ENCODE measurements around the gene KCTD18. TPM values are rescaled to one million over a fixed set of nuclear protein-coding genes. Genes with fewer than 3 reads are reported as not detected.

Gene KCTD18
- total RNA-seq, 2 experiments from 2014 or later = 18.9 to 19.8 TPM

DNA sequence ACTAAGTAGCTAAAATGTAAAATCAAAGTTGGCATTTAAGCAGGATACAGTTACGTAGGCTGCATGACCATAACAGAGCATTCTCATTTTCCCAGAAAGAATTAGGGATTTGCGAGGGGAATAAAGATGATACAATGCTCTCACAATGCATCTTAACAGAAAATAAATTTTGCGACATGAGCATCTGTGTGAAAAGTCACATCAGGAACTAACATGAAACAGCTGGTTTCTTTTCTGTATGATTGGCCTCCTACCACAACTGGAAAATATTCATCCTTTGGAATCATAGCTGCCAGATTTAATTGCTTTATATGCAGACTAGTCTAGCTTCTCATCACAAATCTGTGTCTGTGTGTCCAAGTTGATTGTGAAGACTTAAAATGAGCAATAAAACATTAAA is 66.0 kb downstream of the KCTD18 start:
- H3K27me3 Mint-ChIP-seq = no peaks in the 10 kb centered on the region
- ChIA-PET POLR2A (no interaction called here), CTCF (no interaction called here)
- H3K9me3 ChIP-seq (ENCODE audit: control insufficient read depth in 1 of 2, insufficient read depth in 1 of 2, low read length in 2 of 2) = no peaks in the 10 kb centered on the region
- no peaks in the 10 kb centered on the region for H3K9me3 Mint-ChIP-seq
- no peaks in the 10 kb centered on the region for H3K27me3 ChIP-seq (ENCODE audit: control insufficient read depth in 1 of 2, insufficient read depth in 2 of 2, low read length in 2 of 2)
- DNase-seq (no peak), ATAC-seq (ENCODE audit: poor library complexity) (no peak)
- no peaks in the 10 kb centered on the region for H3K36me3 ChIP-seq (ENCODE audit: insufficient read depth, low read length)
- H3K27ac Mint-ChIP-seq = no peak overlapping the region
- H3K4me1 ChIP-seq (ENCODE audit: insufficient read depth, low read length) = no peaks in the 10 kb centered on the region
- intact Hi-C loops (cut with DNase I, micrococcal nuclease) = no loop called here
- H3K4me1 Mint-ChIP-seq (ENCODE audit: low read depth) = no peaks in the 10 kb centered on the region
- TF ChIP-seq, protein P1, sequence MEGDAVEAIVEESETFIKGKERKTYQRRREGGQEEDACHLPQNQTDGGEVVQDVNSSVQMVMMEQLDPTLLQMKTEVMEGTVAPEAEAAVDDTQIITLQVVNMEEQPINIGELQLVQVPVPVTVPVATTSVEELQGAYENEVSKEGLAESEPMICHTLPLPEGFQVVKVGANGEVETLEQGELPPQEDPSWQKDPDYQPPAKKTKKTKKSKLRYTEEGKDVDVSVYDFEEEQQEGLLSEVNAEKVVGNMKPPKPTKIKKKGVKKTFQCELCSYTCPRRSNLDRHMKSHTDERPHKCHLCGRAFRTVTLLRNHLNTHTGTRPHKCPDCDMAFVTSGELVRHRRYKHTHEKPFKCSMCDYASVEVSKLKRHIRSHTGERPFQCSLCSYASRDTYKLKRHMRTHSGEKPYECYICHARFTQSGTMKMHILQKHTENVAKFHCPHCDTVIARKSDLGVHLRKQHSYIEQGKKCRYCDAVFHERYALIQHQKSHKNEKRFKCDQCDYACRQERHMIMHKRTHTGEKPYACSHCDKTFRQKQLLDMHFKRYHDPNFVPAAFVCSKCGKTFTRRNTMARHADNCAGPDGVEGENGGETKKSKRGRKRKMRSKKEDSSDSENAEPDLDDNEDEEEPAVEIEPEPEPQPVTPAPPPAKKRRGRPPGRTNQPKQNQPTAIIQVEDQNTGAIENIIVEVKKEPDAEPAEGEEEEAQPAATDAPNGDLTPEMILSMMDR (IDR thresholded peaks at IDR 0.05) = no peak
- no peaks in the 10 kb centered on the region for H3K36me3 Mint-ChIP-seq (ENCODE audit: low read depth)
- no peak overlapping the region for H3K4me3 ChIP-seq (ENCODE audit: low read length)
- H3K27ac ChIP-seq (ENCODE audit: low read depth in 1 of 2, low read length in 2 of 2) = no peak overlapping the region
- no peak overlapping the region for H3K4me3 Mint-ChIP-seq

DNA sequence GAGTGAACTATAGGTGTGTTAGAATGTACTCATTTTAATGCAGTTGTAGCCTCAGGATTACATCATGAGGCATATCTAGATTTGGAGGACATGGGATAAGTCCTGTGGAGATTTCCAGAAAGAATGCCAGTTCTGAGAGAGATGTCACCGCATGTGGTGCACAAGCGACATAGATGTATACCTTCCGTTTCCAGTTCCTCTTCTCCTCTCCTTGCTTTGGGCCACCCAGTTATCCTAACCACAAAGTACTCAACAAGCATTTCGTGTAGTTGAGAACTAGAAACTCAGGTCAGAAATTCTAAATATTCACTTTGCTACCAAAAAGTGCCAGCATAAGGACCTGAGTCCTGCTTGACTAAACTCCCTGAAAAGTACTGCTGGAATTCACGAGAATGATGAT is 66.5 kb downstream of the KCTD18 start:
- H3K27ac Mint-ChIP-seq = no peak overlapping the region
- DNase-seq (no peak), ATAC-seq (ENCODE audit: poor library complexity) (no peak)
- H3K9me3 Mint-ChIP-seq = no peaks in the 10 kb centered on the region
- no peaks in the 10 kb centered on the region for H3K36me3 Mint-ChIP-seq (ENCODE audit: low read depth)
- no peaks in the 10 kb centered on the region for H3K27me3 Mint-ChIP-seq
- Histone ChIP-seq H3K36me3 (ENCODE audit: insufficient read depth, low read length) (no peaks in the 10 kb centered on the region), H3K27ac (ENCODE audit: low read depth in 1 of 2, low read length in 2 of 2) (no peak overlapping the region), H3K4me1 (ENCODE audit: insufficient read depth, low read length) (no peaks in the 10 kb centered on the region), H3K9me3 (ENCODE audit: control insufficient read depth in 1 of 2, insufficient read depth in 1 of 2, low read length in 2 of 2) (no peaks in the 10 kb centered on the region), H3K27me3 (ENCODE audit: control insufficient read depth in 1 of 2, insufficient read depth in 2 of 2, low read length in 2 of 2) (no peaks in the 10 kb centered on the region), H3K4me3 (ENCODE audit: low read length) (no peak overlapping the region)
- no peak overlapping the region for H3K4me3 Mint-ChIP-seq
- CTCF ChIA-PET = no interaction called here
- POLR2A ChIA-PET = no interaction called here
- TF ChIP-seq, protein P1 (IDR thresholded peaks at IDR 0.05) = no peak
- H3K4me1 Mint-ChIP-seq (ENCODE audit: low read depth) = no peaks in the 10 kb centered on the region
- intact Hi-C loops (cut with DNase I, micrococcal nuclease) = no loop called here

GRCh38 chr2:200442471-200442870 is 67.4 kb downstream of the KCTD18 start:
- Mint-ChIP-seq H3K27me3 (no peaks in the 10 kb centered on the region), H3K4me1 (ENCODE audit: low read depth) (no peaks in the 10 kb centered on the region), H3K36me3 (ENCODE audit: low read depth) (no peaks in the 10 kb centered on the region), H3K9me3 (no peaks in the 10 kb centered on the region), H3K4me3 (no peak overlapping the region), H3K27ac (no peak overlapping the region)
- H3K4me3 ChIP-seq (ENCODE audit: low read length) = no peak overlapping the region
- no peaks in the 10 kb centered on the region for H3K9me3 ChIP-seq (ENCODE audit: control insufficient read depth in 1 of 2, insufficient read depth in 1 of 2, low read length in 2 of 2)
- CTCF ChIA-PET = no interaction called here
- DNase-seq (no peak), ATAC-seq (ENCODE audit: poor library complexity) (no peak)
- H3K27ac ChIP-seq (ENCODE audit: low read depth in 1 of 2, low read length in 2 of 2) = no peak overlapping the region
- TF ChIP-seq, protein P1 (IDR thresholded peaks at IDR 0.05) = no peak
- no peaks in the 10 kb centered on the region for H3K36me3 ChIP-seq (ENCODE audit: insufficient read depth, low read length)
- H3K4me1 ChIP-seq (ENCODE audit: insufficient read depth, low read length) = no peaks in the 10 kb centered on the region
- POLR2A ChIA-PET = no interaction called here
- intact Hi-C loops (cut with DNase I, micrococcal nuclease) = no loop called here
- no peaks in the 10 kb centered on the region for H3K27me3 ChIP-seq (ENCODE audit: control insufficient read depth in 1 of 2, insufficient read depth in 2 of 2, low read length in 2 of 2)

Measured in CD4-positive, alpha-beta T cell (primary cell).